ENCODE results near the gene CRISP1.

The CRISP1 gene

DNA sequence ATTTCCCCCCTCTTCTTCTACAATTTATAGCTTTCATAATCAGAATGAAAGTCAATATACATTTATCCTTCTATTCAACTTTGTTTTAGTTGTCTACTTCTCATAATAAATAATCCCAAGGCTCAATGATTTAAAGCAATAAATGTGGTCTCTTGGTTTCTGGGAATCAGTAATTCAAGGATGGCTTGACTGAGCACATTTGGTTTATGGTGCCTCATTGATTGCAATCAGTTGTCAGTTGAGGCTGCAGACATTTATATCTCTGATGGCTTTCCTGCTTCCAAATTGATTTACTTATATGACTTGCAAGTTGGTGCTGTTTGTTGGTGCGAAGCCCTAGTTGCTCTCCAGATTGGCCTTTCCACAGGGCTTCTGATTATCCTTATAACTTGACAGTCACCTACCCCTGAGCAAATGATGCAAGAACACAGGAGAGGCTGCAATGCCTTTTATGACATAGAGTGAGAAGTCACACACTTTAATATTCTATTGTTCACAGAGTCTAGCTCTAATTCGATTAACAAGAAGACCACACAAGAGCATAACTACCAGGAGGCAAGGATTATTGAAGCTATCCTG lies 2.7 kb upstream of the CRISP1 start:
- Histone ChIP-seq H2AFZ (no peak overlapping the region), H3K4me3 (ENCODE audit: low read depth, low read length) (no peak overlapping the region)
- no peak for TF ChIP-seq CTCF (IDR thresholded peaks at IDR 0.05)

GRCh38 chr6:49856282-49856681 lies 10.1 kb downstream of the CRISP1 start:
- no peaks in the 10 kb centered on the region for H3K36me3 ChIP-seq (ENCODE audit: control insufficient read depth, insufficient read depth, low read length)
- no peaks in the 10 kb centered on the region for H3K4me1 ChIP-seq
- H3K4me3 ChIP-seq (ENCODE audit: low read depth, low read length) = no peak overlapping the region
- H3K4me2 ChIP-seq (ENCODE audit: low read length) = no peak overlapping the region
- no peak overlapping the region for H2AFZ ChIP-seq
- no peak overlapping the region for H3K27ac ChIP-seq
- H3K9me3 ChIP-seq (ENCODE audit: control insufficient read depth, low read length) = no peaks in the 10 kb centered on the region
- no peak overlapping the region for H3K9ac ChIP-seq
- H3K27me3 ChIP-seq (ENCODE audit: control insufficient read depth, insufficient read depth, low read length) = no peaks in the 10 kb centered on the region
- TF ChIP-seq CTCF (IDR thresholded peaks at IDR 0.05) = no peak
- H3K79me2 ChIP-seq = no peaks in the 10 kb centered on the region

More for the DNA sequence above, 2.7 kb upstream of the CRISP1 start:
- Histone ChIP-seq H3K9ac (no peak overlapping the region), H3K4me2 (ENCODE audit: low read length) (no peak overlapping the region), H3K27me3 (ENCODE audit: control insufficient read depth, insufficient read depth, low read length) (no peaks in the 10 kb centered on the region), H3K79me2 (no peaks in the 10 kb centered on the region), H3K4me1 (no peaks in the 10 kb centered on the region), H3K27ac (no peak overlapping the region), H3K9me3 (ENCODE audit: control insufficient read depth, low read length) (no peaks in the 10 kb centered on the region), H3K36me3 (ENCODE audit: control insufficient read depth, insufficient read depth, low read length) (no peaks in the 10 kb centered on the region)

DNA sequence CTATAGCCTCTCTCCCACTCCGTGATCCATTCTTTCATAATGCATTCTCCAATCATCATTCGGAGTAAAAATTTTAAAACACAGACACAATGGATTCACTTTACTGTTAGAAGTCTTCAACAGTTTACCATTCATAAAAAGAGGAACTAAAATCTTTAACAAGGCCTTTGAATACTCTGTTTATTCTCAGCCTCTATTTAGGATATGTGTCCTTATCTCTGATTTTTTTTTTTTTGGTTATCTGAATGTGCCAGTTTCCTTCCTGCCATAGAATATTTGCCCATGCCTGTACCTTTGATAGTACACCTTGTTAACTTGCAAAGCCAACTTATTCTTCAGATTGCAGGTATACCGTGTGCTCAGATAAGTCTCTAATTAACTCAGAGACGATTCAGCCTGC lies 11.1 kb downstream of the CRISP1 start:
- TF ChIP-seq CTCF (IDR thresholded peaks at IDR 0.05) = no peak
- Histone ChIP-seq H3K27ac (no peak overlapping the region), H3K4me3 (ENCODE audit: low read depth, low read length) (no peak overlapping the region), H3K36me3 (ENCODE audit: control insufficient read depth, insufficient read depth, low read length) (no peaks in the 10 kb centered on the region), H2AFZ (no peak overlapping the region), H3K79me2 (no peaks in the 10 kb centered on the region), H3K9me3 (ENCODE audit: control insufficient read depth, low read length) (no peaks in the 10 kb centered on the region), H3K27me3 (ENCODE audit: control insufficient read depth, insufficient read depth, low read length) (no peaks in the 10 kb centered on the region), H3K9ac (no peak overlapping the region), H3K4me2 (ENCODE audit: low read length) (no peak overlapping the region), H3K4me1 (no peaks in the 10 kb centered on the region)

GRCh38 chr6:49852975-49853374 lies 13.4 kb downstream of the CRISP1 start:
- Histone ChIP-seq H3K27ac (no peak overlapping the region), H3K9me3 (ENCODE audit: control insufficient read depth, low read length) (no peaks in the 10 kb centered on the region), H3K36me3 (ENCODE audit: control insufficient read depth, insufficient read depth, low read length) (no peaks in the 10 kb centered on the region), H3K4me2 (ENCODE audit: low read length) (no peak overlapping the region), H3K4me3 (ENCODE audit: low read depth, low read length) (no peak overlapping the region), H3K79me2 (no peaks in the 10 kb centered on the region), H2AFZ (no peak overlapping the region), H3K9ac (no peak overlapping the region), H3K4me1 (no peaks in the 10 kb centered on the region), H3K27me3 (ENCODE audit: control insufficient read depth, insufficient read depth, low read length) (no peaks in the 10 kb centered on the region)
- TF ChIP-seq CTCF (IDR thresholded peaks at IDR 0.05) = no peak

DNA sequence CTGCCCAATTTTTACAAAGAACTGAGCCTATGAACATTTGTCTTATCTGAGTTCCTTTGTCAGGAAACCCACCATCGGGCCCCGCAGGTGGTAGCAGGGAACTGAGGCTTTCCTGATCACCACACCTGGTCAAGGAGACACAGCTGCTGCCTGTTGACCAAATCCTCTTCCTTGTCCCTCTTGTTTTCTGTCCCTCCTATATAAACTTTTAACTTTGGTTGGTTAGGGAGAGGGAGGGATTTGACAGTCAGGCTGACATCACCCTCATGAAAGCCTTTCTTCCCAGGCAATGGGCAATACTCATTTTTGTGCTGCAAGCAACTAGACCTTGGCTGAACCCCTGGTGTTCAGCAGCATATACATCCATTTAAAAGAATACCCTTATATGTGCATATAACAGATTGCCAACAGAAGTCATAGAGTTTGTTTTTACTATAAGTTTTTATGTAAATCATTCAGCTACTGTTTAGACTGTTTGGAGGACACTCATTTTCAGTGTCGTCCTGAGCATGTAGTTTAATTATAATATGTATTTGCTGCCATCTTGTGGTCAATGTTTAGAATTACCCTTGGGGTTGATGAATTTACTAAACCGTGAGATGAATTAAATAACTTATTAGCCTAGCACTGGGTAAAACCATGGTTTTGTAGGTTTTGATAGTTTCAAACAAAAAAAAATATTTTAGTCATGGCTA lies 17.0 kb downstream of the CRISP1 start:
- no peak overlapping the region for H3K27ac ChIP-seq
- no peak overlapping the region for H3K4me3 ChIP-seq (ENCODE audit: low read depth, low read length)
- no peaks in the 10 kb centered on the region for H3K79me2 ChIP-seq
- H2AFZ ChIP-seq = no peak overlapping the region
- no peaks in the 10 kb centered on the region for H3K36me3 ChIP-seq (ENCODE audit: control insufficient read depth, insufficient read depth, low read length)
- TF ChIP-seq CTCF (IDR thresholded peaks at IDR 0.05) = peak; percentile 65
- no peak overlapping the region for H3K4me2 ChIP-seq (ENCODE audit: low read length)
- H3K9me3 ChIP-seq (ENCODE audit: control insufficient read depth, low read length) = no peaks in the 10 kb centered on the region
- H3K4me1 ChIP-seq = no peaks in the 10 kb centered on the region
- H3K27me3 ChIP-seq (ENCODE audit: control insufficient read depth, insufficient read depth, low read length) = no peaks in the 10 kb centered on the region
- no peak overlapping the region for H3K9ac ChIP-seq

Measured in parathyroid adenoma (tissue), 2 donors.